AG10803 (cell line): ENCODE results near the gene PRR36.

Experiments
- DNase-seq: peaks from one replicate; pipeline ENCODE4 v3.0.0; 2010; ENCODE audit warnings: low read depth
- H3K4me3 ChIP-seq: 2 replicates; pipeline ENCODE4 v1.5.1; 2011; ENCODE audit warnings: mild to moderate bottlenecking, low read length, control low read depth
- TF ChIP-seq, protein P1 (sequence below): conservative IDR thresholded peaks from 2 replicates; pipeline ENCODE4 v1.5.1; 2011; ENCODE audit warnings: mild to moderate bottlenecking, low read length, control low read depth, inconsistent platforms

Gene PRR36

DNA sequence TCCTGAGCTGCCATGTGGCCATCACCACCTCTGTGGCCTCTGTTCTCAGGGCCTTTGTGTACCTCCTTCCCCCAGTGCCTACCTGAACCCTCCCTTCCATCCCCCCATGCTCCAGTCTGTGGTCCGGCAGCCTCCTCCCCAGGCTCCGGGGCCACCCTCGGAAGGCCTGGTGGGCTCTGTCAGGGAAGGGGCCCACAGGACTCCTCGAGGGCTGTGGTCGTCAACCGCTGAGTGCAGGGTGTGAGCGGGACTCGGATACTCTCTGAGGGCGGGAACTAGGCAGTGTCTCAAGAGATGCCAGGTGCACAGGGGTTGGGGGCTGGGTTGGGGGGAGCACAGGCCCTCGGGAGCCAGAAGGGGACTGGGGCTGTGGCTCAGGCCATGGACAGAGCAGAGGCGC is 33.4 kb upstream of the PRR36 start:
- DNase-seq, result no peak

DNA sequence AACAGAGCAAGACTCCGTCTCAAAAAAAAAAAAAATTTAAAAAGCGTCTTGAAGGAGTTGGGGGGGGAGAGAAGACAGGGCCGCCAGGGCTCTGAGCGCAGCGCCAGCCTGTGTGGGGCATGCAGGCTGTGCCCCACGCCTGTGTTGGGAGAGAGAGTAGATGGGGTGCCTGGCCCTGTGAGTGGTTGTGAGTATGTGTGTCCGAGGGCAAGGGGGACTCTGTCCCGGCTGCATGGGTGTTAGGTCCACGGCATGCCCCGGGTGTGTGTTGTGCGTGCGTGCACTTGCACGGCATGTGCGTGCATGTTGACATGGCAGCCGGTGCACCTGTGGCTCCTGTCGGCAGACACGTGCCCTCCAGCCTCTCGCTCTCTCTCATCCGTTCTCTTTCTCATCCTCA is 32.9 kb upstream of the PRR36 start:
- TF ChIP-seq, protein P1, sequence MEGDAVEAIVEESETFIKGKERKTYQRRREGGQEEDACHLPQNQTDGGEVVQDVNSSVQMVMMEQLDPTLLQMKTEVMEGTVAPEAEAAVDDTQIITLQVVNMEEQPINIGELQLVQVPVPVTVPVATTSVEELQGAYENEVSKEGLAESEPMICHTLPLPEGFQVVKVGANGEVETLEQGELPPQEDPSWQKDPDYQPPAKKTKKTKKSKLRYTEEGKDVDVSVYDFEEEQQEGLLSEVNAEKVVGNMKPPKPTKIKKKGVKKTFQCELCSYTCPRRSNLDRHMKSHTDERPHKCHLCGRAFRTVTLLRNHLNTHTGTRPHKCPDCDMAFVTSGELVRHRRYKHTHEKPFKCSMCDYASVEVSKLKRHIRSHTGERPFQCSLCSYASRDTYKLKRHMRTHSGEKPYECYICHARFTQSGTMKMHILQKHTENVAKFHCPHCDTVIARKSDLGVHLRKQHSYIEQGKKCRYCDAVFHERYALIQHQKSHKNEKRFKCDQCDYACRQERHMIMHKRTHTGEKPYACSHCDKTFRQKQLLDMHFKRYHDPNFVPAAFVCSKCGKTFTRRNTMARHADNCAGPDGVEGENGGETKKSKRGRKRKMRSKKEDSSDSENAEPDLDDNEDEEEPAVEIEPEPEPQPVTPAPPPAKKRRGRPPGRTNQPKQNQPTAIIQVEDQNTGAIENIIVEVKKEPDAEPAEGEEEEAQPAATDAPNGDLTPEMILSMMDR, result no peak
- DNase-seq, result no peak
- no peak overlapping the region for H3K4me3 ChIP-seq

More for the DNA sequence above, 33.4 kb upstream of the PRR36 start:
- TF ChIP-seq, protein P1, result no peak
- no peak overlapping the region for H3K4me3 ChIP-seq

DNA sequence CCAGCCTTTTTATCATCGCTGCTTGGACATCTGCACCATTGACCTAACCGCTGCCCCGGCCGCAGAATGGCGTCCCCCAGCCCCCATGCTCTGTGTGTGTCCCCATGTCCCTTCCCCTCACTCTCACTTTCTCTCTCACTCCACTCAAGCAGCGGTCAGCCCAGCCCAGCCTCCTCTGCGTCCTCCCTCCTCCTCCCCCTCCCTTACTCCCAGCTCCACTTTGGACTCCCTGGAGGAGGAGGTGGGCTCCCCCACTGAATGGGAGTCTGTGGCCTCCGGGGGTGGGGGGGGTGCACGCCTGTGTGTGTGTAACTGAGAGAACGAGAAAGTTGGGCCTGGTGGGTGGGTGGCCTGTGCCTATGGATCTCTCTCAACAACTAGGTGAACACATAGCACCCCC is 31.7 kb upstream of the PRR36 start:
- TF ChIP-seq, protein P1, result no peak
- H3K4me3 ChIP-seq, result no peak overlapping the region
- no peak for DNase-seq

DNA sequence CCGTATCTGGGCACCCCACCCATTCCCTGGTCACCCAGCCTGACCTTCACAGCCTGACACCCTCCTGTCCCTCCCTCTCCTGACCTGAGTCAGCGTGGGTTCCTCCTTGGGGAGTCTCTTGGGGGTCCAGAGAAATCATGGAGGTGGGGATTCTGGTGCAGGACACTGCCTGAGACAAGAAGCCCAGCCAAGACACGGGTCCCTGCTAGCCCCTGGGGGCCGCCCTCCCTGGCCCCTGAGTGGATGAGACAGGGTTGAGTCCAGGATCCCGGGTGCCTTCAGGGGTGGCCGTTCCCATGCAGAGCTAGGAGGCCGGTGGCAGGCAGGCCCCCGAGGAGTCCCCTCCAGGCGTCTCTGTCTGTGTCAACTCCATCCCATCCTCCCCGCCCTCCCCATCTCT is 31.1 kb upstream of the PRR36 start:
- DNase-seq, result no peak
- peak overlapping the region; percentile 94 for H3K4me3 ChIP-seq
- TF ChIP-seq, protein P1, result no peak

DNA sequence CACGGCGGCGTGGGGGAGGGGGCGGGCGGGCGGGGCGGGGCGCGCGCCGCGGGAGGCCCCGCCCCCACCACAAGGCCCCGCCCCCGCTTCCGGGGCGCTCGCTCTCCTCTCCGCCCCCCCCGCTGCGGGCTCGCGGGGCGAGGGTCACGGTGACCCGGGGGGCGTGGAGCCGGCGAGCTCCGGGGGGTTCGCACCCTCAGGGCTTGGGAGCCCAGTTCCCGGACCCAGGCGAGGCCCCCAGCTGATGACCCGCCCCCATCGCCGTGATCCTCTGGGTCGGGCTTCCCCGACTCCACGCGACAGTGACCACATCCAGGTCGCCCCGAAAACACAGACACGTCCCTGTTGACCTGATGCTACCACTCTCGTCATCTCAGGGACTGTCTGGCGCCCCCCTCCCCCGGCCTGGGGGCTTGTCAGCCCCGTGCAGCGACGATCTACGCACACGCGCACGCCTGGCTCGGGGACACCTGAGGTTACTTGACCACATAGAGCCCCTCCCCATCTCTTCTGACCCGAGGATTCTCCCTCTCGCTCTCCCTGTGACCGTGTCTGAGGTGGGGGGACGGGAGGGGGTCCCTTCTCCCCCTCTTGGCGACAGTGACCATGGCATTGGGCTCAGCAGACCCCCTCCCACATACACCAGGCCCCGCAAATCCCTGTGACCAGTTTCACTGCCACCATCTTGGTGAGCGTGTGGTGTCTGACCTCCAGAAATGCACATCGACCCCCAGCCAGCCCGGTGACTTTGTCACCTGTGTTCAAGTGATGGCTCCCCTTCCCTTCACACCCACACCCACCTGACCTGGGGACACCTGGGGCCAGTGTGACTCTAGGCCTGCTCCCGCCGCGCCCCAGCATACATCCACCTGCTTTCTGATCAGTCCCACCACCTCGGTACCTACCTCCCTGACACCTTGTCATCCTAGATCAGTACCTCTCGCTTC is 30.2 kb upstream of the PRR36 start:
- H3K4me3 ChIP-seq, result peak overlapping the region; percentile 94
- TF ChIP-seq, protein P1, result no peak
- DNase-seq, result no peak

DNA sequence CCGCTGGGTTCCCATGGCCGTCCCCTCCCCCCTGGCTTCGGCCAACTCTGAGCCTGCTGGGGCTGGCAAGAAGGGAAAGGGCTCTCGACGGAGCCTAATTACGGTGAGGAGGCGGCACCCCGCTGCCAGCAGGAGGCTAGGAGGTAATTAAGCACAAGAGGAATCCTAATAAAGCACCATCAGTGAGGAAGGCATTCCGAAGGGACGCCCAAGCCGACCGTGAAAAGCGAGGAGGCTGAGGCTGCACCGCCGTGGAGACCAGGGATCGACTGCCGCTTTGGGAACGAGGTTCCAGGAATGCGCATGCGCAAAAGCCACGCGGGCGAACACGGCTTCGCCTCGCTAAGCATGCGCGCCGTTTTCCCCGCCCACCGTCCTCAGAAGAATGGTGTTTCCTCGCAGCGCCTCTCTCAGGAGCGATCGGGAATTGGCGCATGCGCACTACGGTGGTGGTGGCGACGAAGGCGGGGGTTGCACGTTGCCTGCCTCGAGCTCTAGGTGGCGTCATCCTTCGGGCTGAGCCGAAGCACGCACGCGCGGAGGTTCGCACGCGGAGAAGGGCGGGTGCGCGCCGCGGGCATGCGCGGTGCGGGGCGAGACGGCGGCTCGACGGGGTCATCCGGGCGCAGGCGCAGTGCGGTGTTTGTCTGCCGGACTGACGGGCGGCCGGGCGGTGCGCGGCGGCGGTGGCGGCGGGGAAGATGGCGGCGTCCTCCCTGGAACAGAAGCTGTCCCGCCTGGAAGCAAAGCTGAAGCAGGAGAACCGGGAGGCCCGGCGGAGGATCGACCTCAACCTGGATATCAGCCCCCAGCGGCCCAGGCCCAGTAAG is 29.3 kb upstream of the PRR36 start, which contains the start of gene MAP2K7:
Gene MAP2K7, plus strand, starts transcription at position 634 of the 830 bp plus-strand sequence. Its CDS starts 68 bp downstream, at position 702.
- peak within 1 kb of the TSS; percentile 94 for H3K4me3 ChIP-seq
- TF ChIP-seq, protein P1, result peak; percentile 52
- peak; percentile 98 for DNase-seq
